Measurements from ENCODE around the gene CA12. TPM values are rescaled to one million over a fixed set of nuclear protein-coding genes. Genes with fewer than 3 reads are reported as not detected.

CA12 gene
- total and polyA plus RNA-seq, 2 donors (not counting 3 experiments of a cell fraction or from before 2014, with no cell fraction given): 1.1 to 5.9 TPM

- no peak overlapping the region for H3K4me2 ChIP-seq (ENCODE audit: insufficient read depth, low read length)
- dilution Hi-C loops (cut with MboI; ENCODE audit: extremely low pct_ligation_motif_present, low sequenced_read_pairs): no loop called here
Observed at GRCh38 chr15:63347074-63347857, 34.4 kb downstream of the CA12 start.

More at GRCh38 chr15:63347074-63347857, 34.4 kb downstream of the CA12 start:
- Histone ChIP-seq H3K27ac (ENCODE audit: insufficient read depth, low read depth, low read length) (no peak overlapping the region), H3K79me2 (ENCODE audit: control insufficient read depth, insufficient read depth, low read length) (no peaks in the 10 kb centered on the region), H2AFZ (ENCODE audit: low read depth, low read length) (no peak overlapping the region), H3K27me3 (ENCODE audit: control insufficient read depth in 2 of 2, insufficient read depth in 2 of 2, low read length in 2 of 2) (no peaks in the 10 kb centered on the region), H3K4me1 (ENCODE audit: control insufficient read depth, extremely low read depth, insufficient read depth, low read length) (peaks cover 21% of the 10 kb centered on the region), H3K36me3 (ENCODE audit: control insufficient read depth in 2 of 2, extremely low read depth in 1 of 2, insufficient read depth in 2 of 2, low read length in 2 of 2) (no peaks in the 10 kb centered on the region), H3K9me3 (replicated peaks; ENCODE audit: control insufficient read depth, insufficient read depth, low read length) (no peaks in the 10 kb centered on the region), H3K9ac (replicated peaks; ENCODE audit: extremely low read depth, insufficient read depth, low read length) (no peak overlapping the region), H4K20me1 (replicated peaks; ENCODE audit: control insufficient read depth, extremely low read depth, insufficient read depth, low read length) (no peaks in the 10 kb centered on the region), H3K4me3 (replicated peaks in 1 of 3; ENCODE audit: insufficient read depth in 1 of 3, low read depth in 1 of 3, low read length in 3 of 3) (no peak overlapping the region), H3K9me1 (replicated peaks; ENCODE audit: control insufficient read depth, extremely low read depth, insufficient read depth, low read length) (no peaks in the 10 kb centered on the region)
- no peak for DNase-seq (ENCODE audit: low read depth, low spot score)
- no TSS peak for BruUV-seq (replicated peaks)
- TF ChIP-seq CTCF (IDR thresholded peaks at IDR 0.05; ENCODE audit: extremely low read depth in 1 of 2, insufficient read depth in 1 of 2, low read depth in 1 of 2, low read length in 2 of 2): no peak
- TF ChIP-seq POLR2AphosphoS5 (IDR thresholded peaks at IDR 0.05; ENCODE audit: insufficient read depth, low read depth, low read length): no peak
- no peak for TF ChIP-seq MAX (IDR thresholded peaks at IDR 0.05; ENCODE audit: insufficient read depth, insufficient read length)
- TF ChIP-seq GATA2 (IDR thresholded peaks at IDR 0.05; ENCODE audit: insufficient read depth, insufficient read length, low read depth, low read length): no peak
- no peak for TF ChIP-seq FOS (IDR thresholded peaks at IDR 0.05; ENCODE audit: borderline replicate concordance, insufficient read depth, low read length)
- no peak for TF ChIP-seq MYC (IDR thresholded peaks at IDR 0.05; ENCODE audit: low read depth, low read length)
- TF ChIP-seq POLR2A (IDR thresholded peaks at IDR 0.05; ENCODE audit: low read depth, low read length): no peak
- TF ChIP-seq EZH2 (IDR thresholded peaks at IDR 0.05; ENCODE audit: borderline replicate concordance, low read depth, low read length, severe bottlenecking): no peak
- TF ChIP-seq JUN (IDR thresholded peaks at IDR 0.05; ENCODE audit: borderline replicate concordance, insufficient read depth, insufficient read length, low read depth): no peak
- intact Hi-C loops (cut with micrococcal nuclease): no loop called here
- no peak for FAIRE-seq
- ChIA-PET CTCF (interaction anchor here (0.9 to 1.6 kb wide), 2 partner anchors 11 to 90 kb away, joined by 3 to 6 read pairs; no protein-coding TSS in a partner anchor), POLR2A (no interaction called here)

Measured in endothelial cell of umbilical vein (primary cell).